ENCODE results near the gene MTARC2.
"Not testable (repeated sequence)": the region's sequence is repeated elsewhere in the genome, so short reads cannot be mapped to it uniquely, and the experiment has no call there.

Gene MTARC2

DNA sequence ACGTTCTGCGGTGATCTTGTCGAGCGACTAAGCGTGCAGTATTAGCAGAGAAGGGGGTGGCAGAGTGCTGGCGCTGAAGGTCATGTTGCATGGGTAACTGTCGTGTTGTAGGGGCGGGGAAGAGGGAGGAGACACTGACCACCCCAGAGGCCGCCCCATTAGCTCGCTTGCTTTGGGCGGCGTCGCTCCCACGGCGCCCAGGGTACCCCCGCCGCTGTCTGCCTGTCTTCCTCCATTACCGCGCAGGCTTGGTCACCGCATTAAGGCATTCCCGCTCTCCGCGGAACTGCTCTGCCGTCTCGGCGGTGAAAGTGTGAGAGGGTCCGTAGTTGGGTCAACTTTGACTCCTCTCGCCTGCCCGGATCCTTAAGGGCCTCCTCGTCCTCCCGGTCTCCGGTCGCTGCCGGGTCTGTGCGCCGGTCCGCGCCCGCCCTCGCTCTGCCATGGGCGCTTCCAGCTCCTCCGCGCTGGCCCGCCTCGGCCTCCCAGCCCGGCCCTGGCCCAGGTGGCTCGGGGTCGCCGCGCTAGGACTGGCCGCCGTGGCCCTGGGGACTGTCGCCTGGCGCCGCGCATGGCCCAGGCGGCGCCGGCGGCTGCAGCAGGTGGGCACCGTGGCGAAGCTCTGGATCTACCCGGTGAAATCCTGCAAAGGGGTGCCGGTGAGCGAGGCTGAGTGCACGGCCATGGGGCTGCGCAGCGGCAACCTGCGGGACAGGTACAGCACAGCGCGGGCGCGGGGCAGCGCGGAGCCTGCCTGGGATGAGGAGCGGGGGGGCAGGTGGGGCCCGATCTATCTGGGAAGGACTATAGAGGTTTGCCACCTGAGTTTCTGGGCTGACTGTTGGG lies at the start of gene MTARC2:
Gene MTARC2 (plus strand): TSS at position 234 of the 846 bp plus-strand sequence. CDS start 210 bp downstream, at position 444.
- no peak for DNase-seq

- no peak for DNase-seq
These were observed 49.5 kb upstream of the MTARC2 start for GRCh38 chr1:220698607-220699016.

- no peak for DNase-seq
These were observed 49.1 kb upstream of the MTARC2 start for GRCh38 chr1:220699044-220699443.

GRCh38 chr1:220700556-220701179 lies 47.5 kb upstream of the MTARC2 start:
- DNase-seq: no peak

- DNase-seq: no peak
These were observed 46.1 kb upstream of the MTARC2 start for GRCh38 chr1:220701974-220702373.

- no peak for DNase-seq
These were observed 45.3 kb upstream of the MTARC2 start for GRCh38 chr1:220702733-220703270.

DNA sequence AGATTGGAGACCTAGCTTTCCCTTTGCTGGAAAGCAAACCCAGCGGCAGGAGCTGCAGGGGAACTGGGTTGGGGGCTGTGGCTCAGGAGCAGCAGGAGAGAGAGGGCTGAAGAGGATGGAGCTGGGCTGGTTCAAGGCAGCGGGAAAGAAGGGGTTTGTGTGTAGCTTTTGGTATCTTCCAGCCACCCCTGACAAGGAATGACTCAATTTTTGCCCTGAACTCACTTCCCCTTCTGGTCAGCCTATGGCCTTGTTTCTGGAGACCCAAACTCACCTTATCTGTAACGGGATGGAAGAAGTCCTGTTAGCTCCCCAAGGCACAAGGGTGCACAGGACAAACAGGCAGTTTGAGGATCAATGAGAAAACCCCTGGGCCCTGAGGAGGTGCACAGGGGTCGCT lies 44.8 kb upstream of the MTARC2 start:
- no peak for DNase-seq

DNA sequence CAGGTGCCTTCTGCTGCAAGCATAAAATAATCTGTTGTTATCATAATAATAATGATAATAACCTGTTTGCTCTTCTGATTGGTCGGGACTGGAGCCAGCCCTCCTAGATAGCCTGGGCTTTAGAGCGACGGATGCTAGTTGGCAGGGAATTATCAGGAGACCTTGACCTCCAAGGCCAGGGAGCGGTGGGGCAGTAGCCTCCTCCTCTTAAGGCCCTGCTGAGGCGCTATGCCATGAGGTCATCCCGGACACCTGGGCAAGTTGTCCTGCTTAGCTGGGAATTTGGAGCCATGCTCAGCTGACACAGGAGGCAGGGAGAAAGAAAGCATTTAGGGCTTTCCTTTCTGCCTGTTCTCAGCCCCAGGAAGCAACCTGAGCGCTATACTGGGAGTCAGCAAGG lies 42.3 kb upstream of the MTARC2 start:
- DNase-seq: no peak

GRCh38 chr1:220706480-220706879 lies 41.6 kb upstream of the MTARC2 start:
- DNase-seq: no peak

DNA sequence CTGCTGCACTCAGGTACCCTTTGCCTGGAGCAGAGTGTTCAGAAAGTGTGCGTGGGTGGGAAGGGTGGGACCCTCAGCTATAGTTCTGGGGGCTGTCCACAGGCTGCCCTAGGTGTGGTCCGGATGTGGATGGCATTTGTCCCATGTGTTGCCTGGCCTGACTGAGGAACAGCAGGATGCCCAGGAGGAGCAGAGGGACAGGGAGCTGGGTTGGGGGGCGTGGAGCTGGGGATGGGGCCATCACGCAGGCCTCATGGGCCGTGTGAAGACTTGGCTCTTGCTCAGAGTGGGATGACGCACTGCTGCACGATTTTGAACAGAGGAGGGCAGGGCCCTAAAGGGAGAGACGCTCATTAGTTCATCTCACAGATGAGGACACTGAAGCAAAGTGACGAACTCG lies 41.0 kb upstream of the MTARC2 start:
- DNase-seq: no peak

DNA sequence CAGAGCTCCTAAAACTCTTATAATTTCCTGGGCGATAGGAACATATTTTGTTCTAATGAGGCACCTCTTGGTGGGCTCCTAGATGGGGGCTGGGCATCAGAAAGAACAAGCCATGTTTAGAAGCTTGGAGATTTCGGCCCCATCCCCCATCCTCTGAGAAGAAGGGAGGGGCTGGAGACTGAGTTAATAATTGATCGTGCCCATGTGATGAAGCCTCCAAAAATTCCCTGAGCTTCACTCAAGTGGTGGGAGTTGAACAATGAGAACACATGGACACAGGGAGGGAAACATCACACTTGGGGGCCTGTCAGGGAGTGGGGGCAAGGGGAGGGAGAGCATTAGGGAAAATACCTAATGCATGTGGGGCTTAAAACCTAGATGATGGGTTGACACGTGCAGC lies 39.9 kb upstream of the MTARC2 start:
- no peak for DNase-seq

DNA sequence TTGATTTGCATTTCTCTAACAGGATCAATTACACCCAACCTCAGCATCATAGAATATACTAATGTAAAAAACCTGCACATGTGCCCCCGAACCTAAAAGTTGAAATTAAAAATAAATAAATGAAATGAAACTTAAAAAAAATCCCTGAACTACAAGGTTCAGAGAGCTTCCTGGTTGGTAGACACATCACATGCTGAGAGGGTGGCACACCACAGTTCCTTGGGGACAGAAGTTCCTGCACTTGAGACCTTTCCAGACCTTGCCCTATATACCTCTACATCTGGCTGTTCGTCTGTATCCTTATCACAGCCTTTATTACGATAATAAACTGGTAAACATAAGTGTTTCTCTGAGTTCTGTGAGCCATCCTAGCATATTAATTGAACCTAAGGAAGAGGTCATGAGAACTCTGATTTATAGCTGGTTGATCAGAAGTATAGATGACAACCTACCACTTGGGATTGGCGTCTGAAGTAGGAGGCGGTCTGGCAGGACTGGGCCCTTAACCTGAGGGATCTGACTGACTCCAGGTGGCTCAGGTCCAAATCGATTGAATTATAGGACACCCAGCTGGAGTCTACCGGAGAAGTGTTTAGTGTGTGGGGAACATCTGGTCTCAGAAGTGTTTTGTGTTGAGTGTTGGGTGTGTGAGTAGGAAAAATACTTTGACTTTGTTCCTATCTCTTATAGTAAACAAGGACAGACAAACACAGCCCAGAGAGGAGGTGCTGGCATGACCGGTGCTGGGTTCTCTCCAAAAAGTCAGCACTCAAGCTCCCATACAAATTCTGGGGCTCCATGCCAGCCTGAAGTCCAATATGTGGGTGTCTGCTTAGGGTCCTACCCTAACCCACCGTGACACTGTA lies 39.0 kb upstream of the MTARC2 start:
- no peak for DNase-seq

DNA sequence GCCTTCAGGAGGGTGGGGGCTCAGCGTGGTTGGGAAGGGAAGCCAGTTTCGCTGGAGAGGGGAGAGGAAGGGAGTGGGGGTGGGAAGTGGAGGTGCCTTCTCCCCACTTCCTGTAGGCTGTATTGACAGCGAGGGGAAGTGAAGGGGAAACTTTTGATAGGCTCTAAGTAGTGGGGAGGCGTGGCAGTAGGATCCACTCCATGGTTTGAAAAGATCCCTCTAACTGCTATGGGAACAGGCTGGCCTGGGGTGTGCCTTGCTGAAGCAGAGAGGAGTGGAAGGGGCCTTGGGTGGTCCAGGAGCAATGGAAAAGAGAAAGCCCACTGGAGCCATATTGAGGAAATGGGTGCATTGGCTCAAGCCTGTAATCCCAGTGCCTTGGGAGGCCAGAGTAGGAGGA lies 37.8 kb upstream of the MTARC2 start:
- no peak for DNase-seq

DNA sequence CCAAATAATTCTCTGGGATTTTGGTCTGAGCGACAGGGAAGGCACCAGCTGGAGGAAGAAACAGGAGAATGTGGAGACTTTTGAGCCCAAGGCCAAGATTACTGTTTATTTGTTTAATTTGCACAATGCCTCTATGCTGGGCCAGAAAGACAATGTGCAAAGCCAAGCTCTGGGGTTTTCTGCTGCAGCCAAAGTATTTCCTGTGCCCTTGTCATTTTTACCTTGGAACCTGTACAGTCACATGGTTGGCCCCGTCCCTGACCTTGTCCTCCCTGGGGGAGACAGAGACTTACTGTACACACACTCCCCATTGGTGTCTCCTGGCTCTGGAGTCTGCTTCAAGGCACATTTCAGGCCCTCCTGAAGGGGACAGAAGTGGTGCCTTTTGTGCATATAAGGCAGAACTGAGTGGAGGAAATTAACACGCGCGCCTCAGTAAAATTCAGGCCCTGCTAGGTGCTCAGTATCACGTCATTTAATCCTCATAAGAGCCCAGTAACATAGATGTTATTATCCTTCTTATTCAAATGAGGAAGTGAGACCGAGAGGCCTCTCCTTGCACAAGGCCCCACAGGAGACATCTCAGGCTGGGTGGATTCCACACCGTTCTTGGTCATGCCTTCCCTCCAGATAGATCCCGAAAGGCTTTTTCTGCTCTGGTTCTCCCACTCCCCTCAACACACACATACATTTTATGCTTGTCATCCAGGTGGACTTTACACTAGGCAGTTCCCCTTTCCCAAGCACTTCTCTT lies 36.9 kb upstream of the MTARC2 start:
- no peak for DNase-seq

- DNase-seq: not testable (repeated sequence)
These were observed 32.1 kb upstream of the MTARC2 start for GRCh38 chr1:220715986-220716385.

DNA sequence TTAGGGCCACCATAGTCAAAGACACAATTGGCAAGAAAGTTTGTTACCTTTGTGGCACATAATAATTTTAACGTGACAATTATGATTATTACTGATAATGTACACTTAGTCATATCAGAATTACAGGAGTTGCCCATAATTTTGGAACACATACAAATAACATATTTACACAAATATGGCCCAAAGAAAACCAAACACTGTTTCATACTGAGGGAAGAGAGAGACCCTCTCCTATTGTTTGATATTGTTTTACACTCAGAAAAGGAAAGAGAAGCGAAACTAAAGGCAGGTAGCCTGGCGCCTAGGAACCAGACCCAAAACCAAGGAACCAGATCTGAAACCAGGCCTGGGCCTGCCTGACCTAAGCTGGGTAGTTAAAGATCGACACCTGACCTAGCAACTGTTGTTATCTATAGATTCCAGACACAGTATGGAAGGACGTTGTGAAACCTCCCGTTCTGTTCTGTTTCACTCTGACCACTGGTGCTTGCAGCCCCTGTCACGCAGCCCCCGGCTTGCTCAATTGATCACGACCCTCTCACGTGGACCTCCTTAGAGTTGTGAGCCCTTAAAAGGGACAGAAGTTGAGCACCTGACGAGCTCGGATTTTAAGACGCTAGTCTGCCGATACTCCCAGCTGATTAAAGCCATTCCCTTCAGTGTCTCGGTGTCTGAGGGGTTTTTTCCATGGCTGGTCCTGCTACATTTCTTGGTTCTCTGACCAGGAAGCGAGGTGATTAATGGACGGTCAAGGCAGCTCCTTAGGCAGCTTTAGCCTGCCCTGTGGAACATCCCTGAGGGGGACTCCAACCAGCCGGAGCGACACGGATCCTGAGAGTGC lies 30.1 kb upstream of the MTARC2 start:
- DNase-seq: no peak

DNA sequence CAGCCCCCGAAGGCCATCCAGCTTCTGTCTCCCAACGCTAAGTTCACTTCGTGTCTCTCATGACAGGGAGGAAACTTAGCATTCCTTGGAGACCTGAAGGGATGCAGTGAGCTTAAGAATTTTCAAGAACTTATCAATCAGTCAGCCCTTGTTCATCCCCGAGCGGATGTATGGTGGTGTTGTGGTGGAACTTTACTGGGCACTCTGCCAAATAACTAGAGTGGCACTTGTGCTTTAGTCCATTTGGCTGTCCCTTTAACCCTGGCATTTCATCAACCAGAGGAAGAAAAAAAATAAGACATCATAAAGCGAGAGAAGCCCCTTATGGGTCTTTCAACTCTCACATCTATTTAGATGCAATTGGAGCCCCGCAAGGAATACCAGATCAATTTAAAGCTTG lies 26.9 kb upstream of the MTARC2 start:
- DNase-seq: not testable (repeated sequence)

DNA sequence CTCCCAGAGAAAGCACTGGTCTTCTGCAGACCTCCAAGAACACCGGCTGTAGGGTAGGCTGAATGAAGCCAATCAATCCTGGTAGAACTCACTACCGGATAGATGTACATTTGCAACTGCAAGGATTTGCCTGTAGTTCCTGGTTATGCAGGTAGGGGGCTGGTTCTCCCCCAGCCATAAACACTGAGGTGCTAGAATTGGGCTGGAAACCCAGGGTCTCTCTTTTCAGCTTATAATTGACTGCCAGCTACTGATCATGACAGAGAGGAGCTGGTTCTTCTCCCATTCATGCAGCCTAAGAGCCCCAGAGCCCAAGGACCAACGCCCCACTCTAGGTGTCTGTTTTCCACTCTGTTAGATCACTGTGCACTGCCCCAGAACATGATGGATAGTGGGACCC lies 21.5 kb upstream of the MTARC2 start:
- no peak for DNase-seq

GRCh38 chr1:220727519-220727918 lies 20.6 kb upstream of the MTARC2 start:
- DNase-seq: no peak

GRCh38 chr1:220730486-220730885 lies 17.6 kb upstream of the MTARC2 start:
- no peak for DNase-seq

GRCh38 chr1:220732137-220732536 lies 16.0 kb upstream of the MTARC2 start:
- no peak for DNase-seq

GRCh38 chr1:220732621-220733020 lies 15.5 kb upstream of the MTARC2 start:
- no peak for DNase-seq
